ENCODE results near the gene USHBP1.

DNA sequence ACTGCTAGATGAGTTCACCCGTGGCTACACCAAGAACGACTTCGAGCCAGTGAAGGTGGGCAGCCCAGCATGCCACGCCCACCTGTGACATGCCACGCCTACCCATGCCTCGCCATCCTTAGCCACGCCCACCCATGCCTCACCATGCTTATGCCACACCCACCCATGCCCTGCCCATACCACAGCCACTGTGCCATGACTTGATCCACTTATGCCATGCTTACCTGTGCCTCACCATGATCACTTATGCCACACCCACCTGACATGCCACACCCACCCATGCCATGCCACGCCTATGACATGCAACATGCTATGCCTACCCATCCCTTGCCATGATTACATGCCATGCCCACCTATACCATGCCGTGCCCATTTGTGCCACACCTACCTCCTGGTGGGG lies 62.3 kb downstream of the USHBP1 start:
- TF ChIP-seq EP300 (IDR thresholded peaks at IDR 0.05) = no peak
- TF ChIP-seq, protein P1, sequence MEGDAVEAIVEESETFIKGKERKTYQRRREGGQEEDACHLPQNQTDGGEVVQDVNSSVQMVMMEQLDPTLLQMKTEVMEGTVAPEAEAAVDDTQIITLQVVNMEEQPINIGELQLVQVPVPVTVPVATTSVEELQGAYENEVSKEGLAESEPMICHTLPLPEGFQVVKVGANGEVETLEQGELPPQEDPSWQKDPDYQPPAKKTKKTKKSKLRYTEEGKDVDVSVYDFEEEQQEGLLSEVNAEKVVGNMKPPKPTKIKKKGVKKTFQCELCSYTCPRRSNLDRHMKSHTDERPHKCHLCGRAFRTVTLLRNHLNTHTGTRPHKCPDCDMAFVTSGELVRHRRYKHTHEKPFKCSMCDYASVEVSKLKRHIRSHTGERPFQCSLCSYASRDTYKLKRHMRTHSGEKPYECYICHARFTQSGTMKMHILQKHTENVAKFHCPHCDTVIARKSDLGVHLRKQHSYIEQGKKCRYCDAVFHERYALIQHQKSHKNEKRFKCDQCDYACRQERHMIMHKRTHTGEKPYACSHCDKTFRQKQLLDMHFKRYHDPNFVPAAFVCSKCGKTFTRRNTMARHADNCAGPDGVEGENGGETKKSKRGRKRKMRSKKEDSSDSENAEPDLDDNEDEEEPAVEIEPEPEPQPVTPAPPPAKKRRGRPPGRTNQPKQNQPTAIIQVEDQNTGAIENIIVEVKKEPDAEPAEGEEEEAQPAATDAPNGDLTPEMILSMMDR (IDR thresholded peaks at IDR 0.05) = no peak

All from upper lobe of left lung (tissue), 4 donors.